ENCODE data around the gene ITLN1. TPM values are rescaled to one million over a fixed set of nuclear protein-coding genes. Genes with fewer than 3 reads are reported as not detected.
"Not testable (repeated sequence)": the region's sequence is repeated elsewhere in the genome, so short reads cannot be mapped to it uniquely, and the experiment has no call there.

The ITLN1 gene
- total RNA-seq, 4 donors from 2014 or later = 9.5 to 256 (median 46.2) TPM; not detected in 1

DNA sequence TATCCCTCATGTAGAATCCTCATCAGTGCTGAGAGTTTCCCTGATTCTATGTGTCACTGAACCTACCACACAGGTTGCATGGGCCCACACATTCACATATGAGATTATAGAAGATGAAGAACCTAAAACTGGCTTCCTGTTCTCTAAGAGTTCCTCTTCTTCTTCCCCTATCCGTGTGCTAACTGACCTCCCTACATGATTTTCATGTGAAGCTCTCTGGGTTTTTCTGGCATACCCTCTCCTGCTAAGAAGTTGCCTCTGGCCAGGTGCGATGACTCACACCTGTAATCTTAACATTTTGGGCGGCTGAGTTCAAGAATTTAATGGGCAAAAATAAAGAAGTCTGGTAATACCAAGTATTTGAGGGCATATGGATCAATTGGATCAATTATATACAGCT lies 16.8 kb downstream of the ITLN1 start:
- H3K4me3 ChIP-seq = no peak overlapping the region
- in situ Hi-C loops (cut with MboI; ENCODE audit: low pct_ligation_motif_present in 1 of 4, low pct_unique_long_range_greater_than_20kb in 1 of 4, low sequenced_read_pairs in 3 of 4) = no loop called here
- H3K36me3 ChIP-seq = no peaks in the 10 kb centered on the region
- no peaks in the 10 kb centered on the region for H3K9me3 ChIP-seq
- H3K4me1 ChIP-seq = peaks cover 0 to 9% (median 0%) of the 10 kb centered on the region in 4 donors
- intact Hi-C loops (cut with DNase I; ENCODE audit: low total_unique reads) = no loop called here
- H3K27me3 ChIP-seq = no peaks in the 10 kb centered on the region
- no peak overlapping the region for H3K27ac ChIP-seq
- WGBS, 2 donors (ENCODE audit: low coverage in 1 of 2) = 73 to 82% methylated on average over 3 of the region's 3 CpGs
- TF ChIP-seq POLR2AphosphoS5 (IDR thresholded peaks at IDR 0.05) (no peak), EP300 (IDR thresholded peaks at IDR 0.05; ENCODE audit: low read depth) (no peak), POLR2A (IDR thresholded peaks at IDR 0.05) (no peak)
- TF ChIP-seq, protein P1, sequence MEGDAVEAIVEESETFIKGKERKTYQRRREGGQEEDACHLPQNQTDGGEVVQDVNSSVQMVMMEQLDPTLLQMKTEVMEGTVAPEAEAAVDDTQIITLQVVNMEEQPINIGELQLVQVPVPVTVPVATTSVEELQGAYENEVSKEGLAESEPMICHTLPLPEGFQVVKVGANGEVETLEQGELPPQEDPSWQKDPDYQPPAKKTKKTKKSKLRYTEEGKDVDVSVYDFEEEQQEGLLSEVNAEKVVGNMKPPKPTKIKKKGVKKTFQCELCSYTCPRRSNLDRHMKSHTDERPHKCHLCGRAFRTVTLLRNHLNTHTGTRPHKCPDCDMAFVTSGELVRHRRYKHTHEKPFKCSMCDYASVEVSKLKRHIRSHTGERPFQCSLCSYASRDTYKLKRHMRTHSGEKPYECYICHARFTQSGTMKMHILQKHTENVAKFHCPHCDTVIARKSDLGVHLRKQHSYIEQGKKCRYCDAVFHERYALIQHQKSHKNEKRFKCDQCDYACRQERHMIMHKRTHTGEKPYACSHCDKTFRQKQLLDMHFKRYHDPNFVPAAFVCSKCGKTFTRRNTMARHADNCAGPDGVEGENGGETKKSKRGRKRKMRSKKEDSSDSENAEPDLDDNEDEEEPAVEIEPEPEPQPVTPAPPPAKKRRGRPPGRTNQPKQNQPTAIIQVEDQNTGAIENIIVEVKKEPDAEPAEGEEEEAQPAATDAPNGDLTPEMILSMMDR (IDR thresholded peaks at IDR 0.05) = no peak
- DNase-seq = no peak

DNA sequence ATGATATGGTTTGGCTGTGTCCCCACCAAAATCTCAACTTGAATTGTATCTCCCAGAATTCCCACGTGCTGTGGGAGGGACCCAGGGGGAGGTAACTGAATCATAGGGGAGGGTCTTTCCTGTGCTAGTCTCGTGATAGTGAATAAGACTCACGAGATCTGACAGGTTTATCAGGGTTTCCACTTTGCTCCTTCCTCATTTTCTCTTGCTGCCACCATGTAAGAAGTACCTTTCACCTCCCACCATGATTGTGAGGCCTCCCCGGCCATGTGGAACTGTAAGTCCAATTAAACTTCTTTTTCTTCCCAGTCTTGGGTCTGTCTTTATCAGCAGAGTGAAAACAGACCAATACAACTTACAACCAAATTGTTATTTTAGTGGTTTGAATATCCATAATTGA lies 17.3 kb downstream of the ITLN1 start:
- DNase-seq; H3K27me3 ChIP-seq; H3K4me1 ChIP-seq; H3K27ac ChIP-seq; intact Hi-C loops (cut with DNase I; ENCODE audit: low total_unique reads); in situ Hi-C loops (cut with MboI; ENCODE audit: low pct_ligation_motif_present in 1 of 4, low pct_unique_long_range_greater_than_20kb in 1 of 4, low sequenced_read_pairs in 3 of 4); H3K4me3 ChIP-seq; H3K36me3 ChIP-seq; H3K9me3 ChIP-seq: not testable (repeated sequence)
- 49 to 83% methylated on average over 2 to 4 of the region's 4 CpGs for WGBS, 2 donors (ENCODE audit: low coverage in 1 of 2)

DNA sequence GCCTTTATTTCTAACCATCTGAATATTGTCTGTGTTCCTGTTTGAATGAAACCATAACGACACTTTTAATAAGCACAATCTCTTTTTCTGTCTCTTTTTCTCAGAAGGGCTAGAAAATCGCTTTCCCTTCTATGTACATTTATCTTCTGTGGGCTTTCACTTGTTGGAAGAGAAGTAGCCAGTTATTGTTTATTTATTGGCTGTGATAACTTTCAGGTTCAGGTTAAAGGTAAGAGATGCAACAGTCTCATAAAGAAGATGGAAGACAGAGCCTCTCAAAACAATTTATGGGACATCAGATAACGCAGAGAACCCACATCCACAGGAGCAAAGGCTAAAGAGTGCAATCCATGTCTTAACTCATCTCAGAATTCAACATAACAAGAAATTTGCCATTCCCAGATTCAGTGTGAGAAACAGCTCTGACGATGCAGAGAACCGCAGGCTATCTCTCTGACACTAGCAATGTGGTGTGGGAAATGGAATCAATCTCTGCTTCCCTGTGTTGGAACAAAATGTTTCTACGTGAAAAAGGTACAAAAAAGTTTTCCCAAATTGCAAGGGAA lies 18.2 kb downstream of the ITLN1 start:
- Histone ChIP-seq H3K9me3 (no peaks in the 10 kb centered on the region), H3K4me3 (no peak overlapping the region), H3K4me1 (peaks cover 0 to 9% (median 0%) of the 10 kb centered on the region in 4 donors), H3K27me3 (no peaks in the 10 kb centered on the region), H3K27ac (no peak overlapping the region), H3K36me3 (no peaks in the 10 kb centered on the region)
- in situ Hi-C loops (cut with MboI; ENCODE audit: low pct_ligation_motif_present in 1 of 4, low pct_unique_long_range_greater_than_20kb in 1 of 4, low sequenced_read_pairs in 3 of 4) (no loop called here), intact Hi-C loops (cut with DNase I; ENCODE audit: low total_unique reads) (no loop called here)
- DNase-seq = no peak
- 70 to 74% methylated on average over 6 of the region's 6 CpGs for WGBS, 2 donors (ENCODE audit: low coverage in 1 of 2)
- TF ChIP-seq POLR2A (IDR thresholded peaks at IDR 0.05) (no peak), POLR2AphosphoS5 (IDR thresholded peaks at IDR 0.05) (no peak), EP300 (IDR thresholded peaks at IDR 0.05; ENCODE audit: low read depth) (no peak)
- TF ChIP-seq, protein P1 (IDR thresholded peaks at IDR 0.05) = no peak

DNA sequence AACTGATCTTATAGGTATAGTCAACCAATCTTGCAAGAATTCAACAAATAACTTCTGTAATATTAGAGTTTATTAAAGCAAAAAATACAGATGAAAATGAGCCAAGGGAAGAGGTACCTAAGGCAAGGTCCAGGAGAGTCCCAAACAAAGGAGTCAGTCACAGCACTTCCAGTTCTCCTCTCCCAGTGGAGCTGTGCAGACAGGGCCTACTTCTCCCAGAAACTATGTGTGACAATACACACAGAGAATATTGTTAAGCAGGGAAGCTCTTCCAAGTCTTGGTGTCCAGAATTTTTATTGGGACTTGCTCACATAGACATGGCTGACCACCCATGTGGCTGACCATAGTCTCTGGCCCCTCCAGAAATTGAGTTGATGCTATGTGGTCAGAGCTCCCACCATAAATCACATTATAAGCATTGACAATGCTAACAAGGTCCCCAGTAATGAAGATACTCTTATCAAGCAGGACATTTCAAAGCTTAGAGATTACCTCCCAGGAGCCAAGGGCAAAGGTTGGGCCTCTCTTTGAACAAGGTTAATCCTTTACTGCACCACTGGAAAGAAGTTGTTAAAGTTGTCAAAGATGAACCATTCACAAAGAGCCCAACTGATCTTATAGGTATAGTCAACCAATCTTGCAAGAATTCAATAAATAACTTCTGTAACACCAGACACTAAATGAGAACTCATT lies 18.8 kb downstream of the ITLN1 start:
- H3K36me3 ChIP-seq = no peaks in the 10 kb centered on the region
- H3K4me3 ChIP-seq = no peak overlapping the region
- intact Hi-C loops (cut with DNase I; ENCODE audit: low total_unique reads) = no loop called here
- TF ChIP-seq EP300 (IDR thresholded peaks at IDR 0.05; ENCODE audit: low read depth) (no peak), POLR2AphosphoS5 (IDR thresholded peaks at IDR 0.05) (no peak), POLR2A (IDR thresholded peaks at IDR 0.05) (no peak)
- TF ChIP-seq, protein P1 (IDR thresholded peaks at IDR 0.05) = no peak
- in situ Hi-C loops (cut with MboI; ENCODE audit: low pct_ligation_motif_present in 1 of 4, low pct_unique_long_range_greater_than_20kb in 1 of 4, low sequenced_read_pairs in 3 of 4) = no loop called here
- H3K4me1 ChIP-seq = peaks cover 0 to 9% (median 0%) of the 10 kb centered on the region in 4 donors
- H3K27me3 ChIP-seq = no peaks in the 10 kb centered on the region
- no peak for DNase-seq
- no peaks in the 10 kb centered on the region for H3K9me3 ChIP-seq
- H3K27ac ChIP-seq = no peak overlapping the region

Data from transverse colon (tissue), 4 donors.